ENCODE measurements around the gene CALHM4. TPM values are rescaled to one million over a fixed set of nuclear protein-coding genes. Genes with fewer than 3 reads are reported as not detected.

CALHM4 gene
- total and polyA plus RNA-seq, 2 of the 8 experiments (the other 6 are each of a cell fraction or from before 2014, with no cell fraction given), result not detected

GRCh38 chr6:116562019-116562403 lies 8.5 kb downstream of the CALHM4 start:
- Histone ChIP-seq H3K56ac (replicated peaks; ENCODE audit: insufficient read length, low read depth, low read length) (no peak overlapping the region), H3K9me3 (ENCODE audit: insufficient read depth in 2 of 2, low read depth in 1 of 2, low read length in 1 of 2) (no peaks in the 10 kb centered on the region), H3K79me1 (ENCODE audit: low read depth, low read length) (no peaks in the 10 kb centered on the region), H3K9ac (replicated peaks in 1 of 4; ENCODE audit: extremely low read depth in 1 of 4, low read depth in 3 of 4, low read length in 3 of 4) (no peak overlapping the region), H2BK20ac (ENCODE audit: low read length) (no peak overlapping the region), H3K79me2 (ENCODE audit: control insufficient read depth in 1 of 2, insufficient read depth in 2 of 2, low read length in 2 of 2) (no peaks in the 10 kb centered on the region), H2AK5ac (ENCODE audit: low read depth, low read length) (no peak overlapping the region), H2BK12ac (ENCODE audit: low read depth, low read length) (no peak overlapping the region), H3K27ac (ENCODE audit: low read depth, low read length) (no peak overlapping the region), H3K4me3 (ENCODE audit: extremely low read depth in 1 of 4, insufficient read depth in 2 of 4, low read depth in 3 of 4, low read length in 4 of 4) (no peak overlapping the region), H3K27me3 (replicated peaks in 1 of 4; ENCODE audit: control insufficient read depth in 3 of 4, extremely low read depth in 1 of 4, insufficient read depth in 3 of 4, low read length in 3 of 4) (no peaks in the 10 kb centered on the region), H3K4me1 (replicated peaks in 1 of 4; ENCODE audit: control insufficient read depth in 3 of 4, insufficient read depth in 4 of 4, low read length in 3 of 4) (no peaks in the 10 kb centered on the region), H2BK5ac (ENCODE audit: low read depth, low read length) (no peak overlapping the region), H2AFZ (ENCODE audit: low read length) (no peak overlapping the region), H4K8ac (ENCODE audit: extremely low read depth, insufficient read depth, low read length) (no peak overlapping the region), H2BK15ac (ENCODE audit: low read length) (no peak overlapping the region), H3K23me2 (ENCODE audit: low read depth, low read length) (no peaks in the 10 kb centered on the region), H4K5ac (ENCODE audit: insufficient read length, low read depth, low read length) (no peak overlapping the region), H3K23ac (ENCODE audit: insufficient read length) (no peak overlapping the region), H3K14ac (ENCODE audit: insufficient read length) (no peak overlapping the region), H2BK120ac (replicated peaks; ENCODE audit: low read depth, low read length) (no peak overlapping the region), H4K20me1 (replicated peaks in 1 of 2; ENCODE audit: control insufficient read depth in 1 of 2, insufficient read depth in 2 of 2, low read length in 2 of 2) (no peaks in the 10 kb centered on the region), H3K4me2 (ENCODE audit: insufficient read depth in 1 of 2, low read depth in 2 of 2, low read length in 2 of 2) (no peak overlapping the region), H3K36me3 (ENCODE audit: control insufficient read depth in 2 of 4, insufficient read depth in 4 of 4, low read length in 3 of 4) (no peaks in the 10 kb centered on the region), H3K18ac (ENCODE audit: extremely low read depth, low read length) (no peak overlapping the region), H3K4ac (replicated peaks; ENCODE audit: insufficient read length, low read depth, low read length) (no peak overlapping the region), H4K91ac (replicated peaks; ENCODE audit: insufficient read length, low read length) (no peak overlapping the region)
- WGBS, 2 experiments (ENCODE audit: extremely low coverage in 1 of 2, insufficient coverage in 1 of 2, insufficient read length in 1 of 2, insufficient replicate concordance in 2 of 2, low coverage in 1 of 2, low lambda C conversion rate in 2 of 2, missing lambda C conversion rate in 1 of 2), result 94% methylated on average over 4 of the region's 4 CpGs; no CpG with 5 or more reads in 1 of the 2 experiments
- ChIA-PET CTCF (ENCODE audit: partially characterized antibody) (interaction anchor here (0.7 to 6.7 kb wide), 20 partner anchors 8 to 292 kb away, joined by 3 to 59 read pairs (median 7); partner anchors contain the start of genes CALHM4, CALHM5, RWDD1 and TRAPPC3L), POLR2A (ENCODE audit: partially characterized antibody) (no interaction called here)
- DNase-seq (ENCODE audit: low read depth in 1 of 2, low spot score in 2 of 2) (no peak), FAIRE-seq (no peak)
